HL-60/S4 treated with retinoic acid at 250 ng/mL for 4 days and 3 days (cell line): ENCODE data around the gene RAB6B.

Experiments used
- in situ Hi-C: fragments of 300-500 bp; cut with MboI; formaldehyde crosslinking; loops from 2 replicates; pipeline ENCODE4 v1.7.0; 2022; ENCODE audit warnings: low sequenced_read_pairs

Gene RAB6B

GRCh38 chr3:133865136-133865855 lies 30.4 kb downstream of the RAB6B start:
- in situ Hi-C loops, result no loop called here

DNA sequence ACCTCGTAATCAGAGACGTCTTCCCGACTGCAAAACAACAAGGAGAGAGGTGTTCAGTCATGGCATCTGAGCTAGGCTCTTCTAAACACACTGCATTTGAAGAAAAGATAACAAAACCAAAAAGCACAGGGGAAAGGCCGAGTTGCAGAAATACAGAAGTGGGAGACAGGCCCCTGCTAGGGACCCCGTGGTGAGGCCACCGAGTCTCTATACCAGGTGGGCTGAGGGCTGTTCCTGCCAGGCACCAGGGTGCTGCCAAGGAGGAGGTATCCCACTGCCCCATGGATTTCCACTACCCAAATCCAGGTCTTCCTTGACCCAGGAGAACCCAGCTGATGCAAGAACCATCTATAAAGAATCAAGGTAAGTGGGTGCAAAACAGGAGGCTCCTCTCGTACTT lies 31.1 kb downstream of the RAB6B start:
- in situ Hi-C loops, result no loop called here

GRCh38 chr3:133863911-133864310 lies 31.8 kb downstream of the RAB6B start:
- in situ Hi-C loops, result no loop called here

- in situ Hi-C loops, result no loop called here
These were observed 33.5 kb downstream of the RAB6B start for GRCh38 chr3:133862161-133862560.

DNA sequence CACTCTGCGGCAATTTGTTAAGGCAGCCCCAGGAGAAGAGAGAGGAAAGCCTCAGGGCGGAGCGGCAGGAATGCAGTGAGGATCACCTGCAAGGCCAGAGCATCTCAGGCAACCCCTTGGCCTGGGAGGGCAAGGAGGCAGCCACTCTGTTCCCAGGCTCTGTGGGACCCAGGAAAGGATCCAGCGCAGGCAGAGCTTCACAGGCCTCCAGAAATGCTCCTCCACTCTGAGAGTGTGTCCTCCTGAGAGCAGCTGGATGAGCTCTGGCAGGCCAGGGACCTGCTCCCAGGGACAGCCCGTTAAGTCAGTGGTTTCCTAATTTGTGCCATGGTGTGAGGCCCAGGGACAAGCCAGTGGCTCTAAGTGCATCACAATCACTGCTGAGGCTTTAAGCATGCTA lies 35.2 kb downstream of the RAB6B start:
- in situ Hi-C loops, result no loop called here

DNA sequence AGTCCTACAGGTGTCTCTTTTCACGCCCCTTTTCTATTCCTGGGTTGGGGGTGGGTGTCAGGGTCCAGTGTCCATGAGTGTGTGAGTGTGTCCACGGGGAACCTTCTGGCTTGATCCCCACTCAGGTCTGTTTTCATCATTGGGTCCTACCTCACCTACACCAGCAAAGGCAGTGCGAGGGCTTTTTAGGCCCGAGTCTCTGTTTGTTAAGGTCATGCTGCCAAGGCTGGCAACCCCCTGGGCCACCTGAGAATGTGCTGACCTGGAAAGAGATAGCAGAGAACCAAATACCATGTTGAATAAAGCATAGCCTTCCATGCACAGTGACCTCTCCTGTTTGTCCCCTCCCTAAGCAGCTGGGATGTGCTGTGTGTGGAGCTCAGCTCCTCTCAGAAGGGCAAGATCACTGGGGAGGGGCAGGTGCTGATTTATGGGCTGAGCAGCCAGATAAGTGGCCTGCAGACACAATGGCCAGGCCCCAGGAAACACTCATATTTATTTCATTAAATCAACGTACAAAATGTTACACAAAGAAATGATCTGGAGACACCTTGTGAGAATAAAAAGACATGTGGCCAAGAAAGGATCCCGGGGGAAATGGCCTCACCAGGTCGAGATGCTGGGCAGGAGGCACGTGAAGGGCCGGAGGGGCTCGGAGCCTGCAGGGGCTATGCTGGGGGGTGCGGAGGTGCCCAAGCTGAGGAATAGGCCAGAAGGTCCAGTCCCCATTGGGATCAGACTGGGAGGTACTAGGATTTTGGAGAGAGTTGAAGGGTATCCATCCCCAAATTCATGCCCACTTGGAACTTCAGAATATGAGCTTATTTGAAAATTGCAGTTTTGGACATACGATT lies 36.1 kb downstream of the RAB6B start:
- in situ Hi-C loops, result no loop called here

DNA sequence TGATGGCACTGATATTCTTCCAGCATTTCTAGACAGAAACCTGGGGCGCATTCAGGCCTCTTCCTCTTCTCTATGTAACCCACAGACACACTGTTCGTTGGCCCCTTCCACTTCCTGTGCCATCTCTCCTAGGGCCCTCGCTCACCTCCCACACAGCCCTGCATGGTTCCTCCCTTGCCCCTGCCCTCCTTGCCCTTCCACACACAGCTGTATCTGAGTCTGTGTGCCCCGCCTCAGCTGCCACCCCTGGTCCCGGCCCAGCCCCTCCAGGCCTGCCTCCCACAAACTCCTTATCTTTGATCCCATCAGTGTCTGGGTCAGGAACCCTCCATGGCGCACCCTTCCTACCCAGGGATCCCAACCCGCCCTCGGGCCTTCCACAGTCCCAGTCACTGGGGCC lies 37.9 kb downstream of the RAB6B start:
- in situ Hi-C loops, result no loop called here

DNA sequence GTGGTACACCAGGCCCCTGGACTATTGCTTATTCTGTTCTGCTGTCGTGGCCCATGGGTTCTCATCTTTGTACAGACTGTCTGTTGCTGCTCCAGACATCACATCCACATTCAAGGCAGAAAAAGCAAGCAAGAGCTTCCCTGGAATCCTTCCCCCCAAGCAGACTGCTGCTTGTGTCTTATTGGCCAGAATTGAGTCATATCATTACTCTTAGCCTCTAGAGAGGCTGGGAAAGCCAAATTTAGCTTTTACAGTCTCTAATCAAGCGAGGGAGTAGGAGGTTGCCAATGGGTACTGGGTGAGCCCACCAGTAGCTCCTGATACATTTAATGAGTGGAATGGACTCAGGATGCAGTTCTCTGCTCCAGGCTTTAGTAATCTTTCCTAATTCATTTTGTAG lies 39.4 kb downstream of the RAB6B start:
- in situ Hi-C loops, result no loop called here

DNA sequence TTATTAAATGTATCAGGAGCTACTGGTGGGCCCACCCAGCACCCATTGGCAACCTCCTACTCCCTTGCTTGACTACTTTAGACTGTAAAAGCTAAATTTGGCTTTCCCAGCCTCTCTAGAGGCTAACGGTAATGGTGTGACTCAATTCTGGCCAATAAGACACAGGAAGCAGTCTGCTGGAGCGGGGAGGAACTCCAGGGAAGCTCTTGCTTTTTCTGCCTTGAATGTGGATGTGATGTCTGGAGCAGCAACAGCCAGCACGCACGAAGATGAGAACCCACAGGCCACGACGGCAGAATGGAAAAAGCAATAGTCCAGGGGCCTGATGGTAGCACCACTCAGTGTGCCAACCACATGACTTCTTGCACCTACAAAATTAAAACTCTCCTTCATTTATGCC lies 39.9 kb downstream of the RAB6B start:
- in situ Hi-C loops, result no loop called here

- in situ Hi-C loops, result no loop called here
These were observed 40.7 kb downstream of the RAB6B start for GRCh38 chr3:133855002-133855370.

- in situ Hi-C loops, result no loop called here
These were observed 41.2 kb downstream of the RAB6B start for GRCh38 chr3:133854264-133855001.

DNA sequence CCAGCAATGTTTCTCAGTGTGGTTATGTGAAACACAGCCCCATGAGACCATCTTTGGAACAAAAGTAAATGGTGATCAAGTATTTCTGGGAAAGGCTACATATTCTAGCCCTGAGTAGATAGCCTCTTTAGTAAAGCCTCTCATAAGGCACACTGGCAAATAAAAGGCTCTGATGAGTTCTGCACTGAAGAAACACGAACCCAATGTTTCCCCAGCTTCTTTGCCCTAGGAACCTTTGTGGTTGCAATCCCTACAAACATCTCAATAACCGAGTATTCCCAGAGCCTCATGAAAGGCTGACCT lies 41.8 kb downstream of the RAB6B start:
- in situ Hi-C loops, result no loop called here

DNA sequence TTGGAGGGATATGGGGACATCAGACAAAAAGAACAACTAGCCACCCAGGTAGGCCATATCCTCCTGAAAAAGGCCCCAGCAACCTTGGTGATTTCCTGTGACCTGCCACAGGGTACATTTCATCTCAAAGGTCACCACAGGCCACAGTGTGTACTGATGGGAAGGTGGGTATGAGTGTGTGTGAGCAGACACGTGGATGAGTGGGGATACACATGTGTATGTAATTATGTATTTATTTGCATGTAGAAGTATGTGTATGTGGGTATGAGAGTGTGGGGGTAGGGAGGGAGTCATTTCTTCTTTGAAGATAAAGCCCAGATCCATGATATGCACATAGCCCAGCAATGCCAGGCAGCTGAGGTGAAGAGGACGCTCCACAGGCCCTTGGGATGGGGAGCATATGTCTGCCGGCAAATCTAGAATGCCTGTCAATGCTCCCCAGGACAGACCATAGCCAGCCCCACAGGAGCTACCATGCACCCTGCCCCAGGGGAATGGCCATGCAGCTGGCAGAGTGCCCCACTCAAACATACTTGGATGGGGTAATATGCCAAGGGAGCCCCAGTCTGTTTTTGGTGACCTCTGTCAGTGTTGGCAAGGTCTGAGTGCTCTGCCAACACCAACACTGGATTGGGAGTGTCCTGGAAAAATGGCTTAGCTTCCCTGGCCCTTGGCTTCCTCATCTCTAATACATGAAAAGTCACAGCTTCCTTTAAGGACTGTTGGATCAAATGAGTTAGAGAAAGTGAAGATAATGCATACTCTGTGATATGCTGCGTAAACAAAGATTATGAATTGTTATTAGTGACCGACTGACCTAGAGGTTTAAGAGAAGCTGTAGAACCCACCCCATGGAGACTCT lies 42.4 kb downstream of the RAB6B start:
- in situ Hi-C loops, result no loop called here

- in situ Hi-C loops, result no loop called here
These were observed 43.8 kb downstream of the RAB6B start for GRCh38 chr3:133851931-133852330.

- in situ Hi-C loops, result no loop called here
These were observed 44.3 kb downstream of the RAB6B start for GRCh38 chr3:133851266-133851906.

DNA sequence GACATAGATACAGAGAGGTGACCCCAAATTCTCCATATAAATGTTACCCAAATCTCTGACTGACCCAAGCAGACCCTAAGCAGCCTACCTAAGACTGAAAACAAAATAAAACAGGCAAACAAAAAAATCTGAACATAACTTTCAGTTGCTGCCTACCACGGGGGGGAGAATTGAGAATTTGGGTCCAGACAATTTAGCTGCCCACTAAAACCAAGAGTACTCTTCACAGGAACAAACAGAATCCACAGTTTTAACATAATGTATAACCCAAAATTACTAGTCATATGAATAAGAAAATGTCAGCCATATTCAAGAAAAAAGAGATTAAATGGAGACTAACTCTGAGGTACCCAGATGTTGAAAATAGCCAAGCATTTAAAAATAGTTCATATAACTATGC lies 45.6 kb downstream of the RAB6B start:
- in situ Hi-C loops, result no loop called here

- in situ Hi-C loops, result no loop called here
These were observed 46.3 kb downstream of the RAB6B start for GRCh38 chr3:133849346-133849745.

DNA sequence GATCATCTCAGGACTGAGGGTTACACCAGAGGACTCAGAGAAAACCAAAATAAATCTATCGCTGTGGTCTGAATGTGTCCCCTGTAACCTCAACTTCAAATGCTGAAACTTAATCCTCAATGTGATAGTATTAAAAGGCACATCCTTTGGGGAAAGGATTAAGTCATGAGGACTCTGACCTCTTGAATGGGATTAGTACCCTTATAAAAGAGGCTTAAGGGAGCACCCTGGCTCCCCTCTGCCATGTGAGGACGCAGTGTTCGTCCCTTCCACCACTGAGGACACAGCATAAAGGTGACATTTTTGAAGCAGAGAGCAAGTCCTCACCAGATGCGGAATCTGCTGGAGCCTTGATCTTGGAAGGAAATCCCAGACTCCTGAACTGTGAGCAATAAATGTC lies 50.6 kb downstream of the RAB6B start:
- in situ Hi-C loops, result no loop called here

DNA sequence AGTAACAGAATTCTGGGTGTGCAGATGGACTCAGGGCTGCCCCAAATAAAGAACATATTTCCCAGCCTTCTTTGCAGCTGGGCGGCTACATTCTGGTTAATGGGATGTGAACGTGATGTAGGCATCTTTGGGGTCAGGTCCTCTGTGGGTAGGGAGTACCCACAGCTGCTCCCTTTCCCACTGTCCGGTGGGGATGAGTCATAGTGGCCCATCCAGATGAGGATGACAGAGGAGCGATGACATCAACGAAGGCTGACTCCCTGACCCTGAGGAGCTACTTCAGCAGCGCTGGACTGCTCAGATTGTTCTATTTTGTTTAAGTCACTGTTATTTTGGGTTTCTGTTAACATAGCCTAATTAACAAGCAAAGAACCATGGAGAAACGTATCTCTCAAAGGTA lies 52.0 kb downstream of the RAB6B start:
- in situ Hi-C loops, result no loop called here

DNA sequence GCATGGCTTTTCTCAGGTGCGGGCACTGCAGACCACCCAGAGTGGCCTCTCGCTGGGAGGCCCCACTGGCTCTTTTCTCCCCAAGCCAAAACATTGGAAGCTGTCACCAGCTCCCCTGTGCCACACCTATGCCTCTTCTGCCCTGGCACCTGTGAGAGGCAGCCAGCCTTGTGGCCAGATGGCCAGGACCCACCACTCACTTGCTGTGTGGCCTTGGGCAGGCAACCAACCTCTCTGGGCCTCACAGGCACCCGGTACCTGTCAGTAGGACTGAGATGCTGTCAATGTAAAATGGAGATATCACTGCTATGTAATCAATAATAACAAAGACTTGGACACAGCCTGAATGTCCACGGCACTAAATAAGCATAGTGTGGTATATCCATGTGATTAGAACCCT lies 53.5 kb downstream of the RAB6B start:
- in situ Hi-C loops, result no loop called here

GRCh38 chr3:133841196-133841595 lies 54.5 kb downstream of the RAB6B start:
- in situ Hi-C loops, result no loop called here
